DMS79 (cell line): ENCODE measurements around the gene SLC35B1.

Experiments used
- DNase-seq: peaks from one replicate; lab custom pipeline; 2025; lab: John Stamatoyannopoulos, UW

SLC35B1 gene, protein sequence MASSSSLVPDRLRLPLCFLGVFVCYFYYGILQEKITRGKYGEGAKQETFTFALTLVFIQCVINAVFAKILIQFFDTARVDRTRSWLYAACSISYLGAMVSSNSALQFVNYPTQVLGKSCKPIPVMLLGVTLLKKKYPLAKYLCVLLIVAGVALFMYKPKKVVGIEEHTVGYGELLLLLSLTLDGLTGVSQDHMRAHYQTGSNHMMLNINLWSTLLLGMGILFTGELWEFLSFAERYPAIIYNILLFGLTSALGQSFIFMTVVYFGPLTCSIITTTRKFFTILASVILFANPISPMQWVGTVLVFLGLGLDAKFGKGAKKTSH

GRCh38 chr17:49707608-49708514, at the start of gene SLC35B1:
Gene SLC35B1, minus strand, starts transcription at chr17:49707964. Its CDS starts 131 bp downstream, at chr17:49707833.
- DNase-seq = peak; percentile 96

GRCh38 chr17:49757151-49757777, 49.5 kb upstream of the SLC35B1 start:
- DNase-seq = no peak

DNA sequence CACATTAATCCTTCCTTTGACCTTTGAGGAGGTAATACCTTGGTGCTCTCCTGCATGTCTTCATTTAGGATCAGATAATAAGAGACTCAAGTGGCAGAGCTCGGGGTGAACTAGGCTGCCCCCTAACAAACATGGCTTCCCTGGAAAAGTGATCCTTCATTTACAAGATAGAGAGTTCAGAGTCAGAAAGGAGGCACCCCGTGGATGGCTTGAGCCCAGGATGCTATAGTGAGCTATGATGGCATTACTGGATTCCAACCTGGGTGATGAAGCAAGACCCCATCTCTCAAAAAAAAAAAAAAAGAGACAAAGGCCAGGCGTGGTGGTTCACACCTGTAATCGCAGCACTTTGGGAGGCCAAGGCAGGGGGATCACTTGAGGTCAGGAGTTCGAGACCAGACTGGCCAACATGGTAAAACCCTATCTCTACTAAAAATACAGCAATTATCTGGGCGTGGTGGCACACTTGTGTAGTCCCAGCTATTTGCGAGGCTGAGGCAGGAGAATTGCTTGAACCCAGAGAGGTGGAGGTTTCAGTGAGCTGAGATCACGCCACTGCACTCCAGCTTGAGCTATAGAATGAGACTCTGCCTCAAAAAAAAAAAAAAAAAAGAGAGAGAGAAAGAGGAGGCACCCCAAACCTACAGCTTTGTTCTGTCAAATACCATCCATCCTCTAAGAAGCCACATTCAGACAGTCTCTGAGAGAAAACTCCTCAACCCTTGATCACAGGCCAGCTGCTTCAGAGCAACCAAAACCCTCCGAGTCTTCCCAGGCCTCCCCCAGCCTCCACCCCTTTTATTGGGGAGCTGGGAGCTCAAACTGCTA, 48.8 kb upstream of the SLC35B1 start:
- DNase-seq = no peak

DNA sequence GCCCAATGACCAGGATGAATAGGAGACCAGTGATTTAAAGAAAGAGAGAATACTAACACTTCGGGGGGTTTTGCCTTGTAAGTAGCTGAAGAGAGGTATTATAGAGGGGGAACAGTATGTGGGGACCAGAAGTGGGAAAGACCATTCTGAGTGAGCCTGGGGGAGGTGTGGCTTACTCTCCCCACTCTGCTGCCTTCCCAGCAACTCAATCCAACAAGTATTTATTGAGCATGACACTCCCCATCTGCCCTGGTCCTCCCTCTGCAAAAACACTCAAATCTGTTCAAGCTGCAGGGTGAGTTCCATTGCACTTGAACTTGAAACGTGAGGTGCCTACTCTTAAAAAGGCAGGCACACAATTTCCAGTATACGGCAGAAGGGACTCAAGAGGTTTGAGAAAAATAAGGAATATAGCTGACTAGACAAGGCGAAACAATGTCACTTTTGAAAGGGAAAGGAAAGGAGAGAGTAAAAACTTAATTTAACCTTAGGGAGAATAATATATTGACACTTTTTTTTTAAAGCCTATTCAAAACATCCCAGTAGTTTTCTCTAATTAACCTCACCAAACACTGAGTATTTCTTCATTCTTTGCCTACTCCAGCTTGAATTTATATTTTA, 48.0 kb upstream of the SLC35B1 start:
- DNase-seq = peak; percentile 92

DNA sequence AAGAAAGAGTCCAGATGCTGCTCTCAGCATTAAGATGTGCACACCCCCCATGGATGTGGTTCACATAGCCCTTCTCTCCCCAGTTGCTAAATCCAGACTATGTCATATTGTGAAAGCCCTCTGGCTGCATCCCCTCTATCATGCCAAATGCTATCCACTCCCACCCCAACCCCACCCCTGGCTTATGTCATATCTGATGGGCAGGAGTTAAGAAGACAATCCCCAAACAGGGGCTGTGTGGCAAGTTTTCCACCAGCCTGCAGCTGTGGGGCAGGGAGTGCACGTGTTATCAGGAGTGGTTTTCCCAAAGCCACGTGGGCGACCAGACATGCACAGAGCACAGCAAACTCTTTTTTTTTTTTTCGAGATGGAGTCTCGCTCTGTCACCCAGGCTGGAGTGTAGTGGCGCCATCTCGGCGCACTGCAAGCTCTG, 46.2 kb upstream of the SLC35B1 start:
- DNase-seq = no peak

DNA sequence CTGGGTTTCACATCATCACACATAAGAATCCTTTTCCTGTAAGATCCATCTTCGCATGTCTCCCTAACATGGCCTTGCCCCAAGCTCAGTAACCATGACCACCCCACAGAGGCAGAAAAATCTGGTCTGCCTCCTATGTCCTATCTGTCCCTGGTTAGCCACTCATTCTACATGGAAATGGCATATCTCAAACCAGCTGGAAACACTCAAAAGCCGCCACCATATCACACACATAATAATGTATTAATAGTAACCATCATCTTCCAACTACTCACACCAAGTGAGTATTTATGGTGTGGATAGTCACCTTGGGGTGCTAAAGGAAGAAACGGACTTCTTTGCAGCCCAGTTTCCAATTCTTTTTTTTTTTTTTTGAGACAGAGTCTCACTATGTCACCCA, 44.7 kb upstream of the SLC35B1 start:
- no peak for DNase-seq

DNA sequence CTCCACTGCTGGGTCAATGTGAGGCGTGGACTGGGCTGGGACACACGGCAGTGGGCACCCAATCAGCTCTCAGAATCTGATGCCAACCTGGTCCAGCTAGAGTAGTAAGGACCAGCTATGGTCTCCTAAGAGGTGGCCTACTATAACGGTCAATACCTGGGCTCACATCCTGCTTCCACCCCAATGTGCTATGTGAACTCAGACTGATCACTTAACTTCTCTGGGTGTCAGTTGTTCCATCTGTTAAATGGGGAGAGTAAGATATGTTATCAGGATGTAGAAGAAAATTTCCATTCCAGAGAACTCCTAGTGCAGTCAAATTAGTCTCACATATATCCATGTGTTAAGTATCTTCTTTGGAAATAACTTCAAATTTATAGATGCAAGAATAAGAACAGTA, 42.0 kb upstream of the SLC35B1 start:
- DNase-seq = no peak

DNA sequence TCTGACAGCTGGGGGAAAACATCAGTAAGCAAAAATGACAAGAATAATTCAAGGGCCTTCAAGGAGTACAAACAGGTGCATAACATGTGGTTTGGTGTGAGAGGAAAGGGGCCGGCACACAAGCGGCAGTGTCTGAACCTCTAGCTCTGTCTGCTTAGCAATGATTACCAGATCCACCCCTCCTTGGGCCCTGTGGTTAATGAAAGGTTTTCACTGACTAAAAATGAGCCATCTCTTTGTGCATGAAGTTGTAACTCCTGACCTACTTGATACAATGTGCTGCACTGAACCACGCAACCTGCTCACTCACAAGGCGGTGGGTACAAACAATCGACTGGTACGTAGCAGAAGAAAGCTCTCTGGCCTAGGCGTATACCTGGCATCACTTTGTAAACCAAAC, 41.0 kb upstream of the SLC35B1 start:
- peak; percentile 9 for DNase-seq

GRCh38 chr17:49748223-49748622, 40.5 kb upstream of the SLC35B1 start:
- no peak for DNase-seq

- DNase-seq = no peak
Observed at GRCh38 chr17:49747632-49748031, 39.9 kb upstream of the SLC35B1 start.

DNA sequence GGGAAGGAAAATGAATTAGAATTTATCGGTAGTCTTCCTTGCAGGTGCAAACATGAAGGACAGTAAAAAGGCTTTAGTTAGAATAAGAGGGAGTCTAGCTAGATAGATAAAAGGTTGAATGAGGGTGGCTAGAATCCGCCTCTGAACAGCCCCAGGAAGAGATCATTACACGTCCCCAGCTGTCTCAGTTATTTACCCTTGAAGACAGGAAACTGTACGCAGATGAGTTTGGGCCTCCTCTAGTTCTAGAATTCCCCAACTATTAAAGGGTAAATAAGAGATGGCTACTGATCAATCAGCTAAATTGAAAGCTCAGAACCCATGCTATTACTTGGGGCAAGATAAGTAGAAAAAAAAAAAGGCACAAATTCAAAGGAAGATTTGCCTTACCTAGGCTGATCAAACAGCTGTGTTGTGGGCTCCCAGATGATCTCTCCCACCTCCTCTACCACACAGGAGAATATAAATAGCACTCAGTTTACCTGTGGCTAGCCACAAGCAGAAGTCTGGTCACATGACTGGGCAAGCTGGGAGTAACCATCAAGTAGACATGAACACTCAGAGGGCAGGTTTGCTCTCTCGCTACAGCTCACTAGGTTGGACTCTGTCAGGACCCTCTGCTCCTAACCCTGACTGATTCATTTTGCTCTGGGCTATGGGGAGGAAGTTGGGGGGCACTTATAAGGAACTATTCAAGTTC, 39.2 kb upstream of the SLC35B1 start:
- DNase-seq = no peak

DNA sequence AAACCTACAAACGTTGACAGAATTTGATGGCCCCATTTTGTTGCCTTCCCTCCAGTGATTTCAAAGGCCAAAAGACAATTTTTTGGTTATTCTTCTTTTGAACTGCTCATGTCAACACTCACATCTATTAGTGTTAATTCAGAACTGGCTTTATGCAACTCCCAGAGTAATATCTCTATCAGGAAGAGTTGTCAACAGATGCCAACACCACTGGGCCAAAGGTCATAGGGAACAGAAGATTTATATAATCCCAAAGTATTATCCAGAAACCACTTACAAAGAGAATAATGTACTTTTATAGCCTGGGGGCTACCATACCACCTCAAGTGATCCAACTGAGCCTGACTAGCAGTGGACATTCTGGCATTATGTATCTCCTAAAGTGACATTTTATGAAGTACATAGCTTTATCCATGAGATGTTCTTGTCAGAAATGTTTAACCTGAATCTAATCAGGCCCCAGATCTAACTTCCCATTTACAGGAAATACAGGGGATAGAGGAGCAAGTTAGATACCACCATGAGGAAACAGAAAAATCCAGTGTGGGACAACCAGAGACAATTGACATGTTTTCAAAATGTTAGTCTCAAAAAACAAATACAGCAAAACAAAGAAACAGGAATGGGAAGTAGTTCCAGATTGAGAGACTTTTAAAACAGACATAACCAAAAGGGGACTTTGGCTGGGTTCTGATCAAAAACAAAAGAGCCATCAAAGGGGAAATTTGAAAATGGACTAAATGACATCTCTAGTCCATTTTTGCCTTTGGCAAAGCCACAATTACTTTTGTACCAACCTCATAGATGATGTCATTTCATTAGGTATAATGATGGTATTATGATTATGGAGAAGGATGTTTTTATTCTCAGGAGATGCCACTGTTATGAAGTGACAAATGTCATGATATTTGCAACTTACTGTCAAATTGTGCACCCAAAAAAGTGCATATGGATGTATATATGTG, 37.7 kb upstream of the SLC35B1 start:
- DNase-seq = no peak

- no peak for DNase-seq
Observed at GRCh38 chr17:49742166-49742638, 34.4 kb upstream of the SLC35B1 start.

DNA sequence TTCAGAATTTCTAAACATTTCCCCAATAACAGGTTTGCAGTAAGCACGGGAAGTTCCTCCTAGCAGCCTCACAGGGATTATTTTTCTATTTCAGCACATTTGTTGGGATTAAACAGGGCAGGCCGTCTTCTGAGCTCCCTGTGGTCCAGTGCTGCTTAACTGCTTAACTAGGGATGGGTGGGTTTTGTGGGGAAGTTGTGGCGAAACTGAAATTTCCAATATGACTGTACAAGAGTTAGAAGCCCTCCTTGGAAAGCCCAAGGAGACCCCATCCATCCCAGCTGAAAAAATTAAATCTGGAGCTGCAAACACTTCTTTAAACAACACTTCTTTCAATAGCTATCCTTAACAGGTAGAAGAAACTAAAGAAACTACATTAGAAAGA, 33.9 kb upstream of the SLC35B1 start:
- no peak for DNase-seq

GRCh38 chr17:49741009-49741691, 33.4 kb upstream of the SLC35B1 start:
- no peak for DNase-seq

DNA sequence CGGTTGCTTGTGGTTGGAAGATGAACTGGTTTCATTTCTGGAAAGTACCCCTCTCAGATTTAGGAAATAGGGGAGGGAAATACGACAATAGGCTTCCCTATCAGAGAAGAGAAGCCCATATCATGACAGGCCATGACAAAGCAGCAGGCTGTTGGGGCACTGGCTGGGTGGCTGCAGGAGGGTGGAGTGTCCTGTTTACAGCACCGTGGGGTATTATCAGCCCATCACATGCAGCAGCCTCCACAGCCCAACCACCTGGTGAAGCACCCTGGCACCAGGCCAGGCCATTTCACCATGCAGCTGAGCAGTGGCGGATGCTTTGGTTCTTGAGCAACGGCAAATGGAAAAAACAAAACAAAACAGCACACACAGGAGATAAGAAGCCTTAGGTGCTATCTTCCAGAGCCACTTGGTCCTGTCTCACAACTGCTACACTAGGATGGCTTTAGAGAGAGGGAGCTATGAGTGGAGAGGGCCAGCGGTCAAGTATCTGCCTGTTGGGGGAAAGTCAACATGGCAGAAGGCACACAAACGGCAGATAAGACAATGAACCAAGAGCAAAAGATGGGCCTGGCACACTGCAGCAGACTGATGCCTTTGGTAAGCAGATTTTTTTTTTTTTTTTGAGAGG, 32.0 kb upstream of the SLC35B1 start:
- peak; percentile 75 for DNase-seq

DNA sequence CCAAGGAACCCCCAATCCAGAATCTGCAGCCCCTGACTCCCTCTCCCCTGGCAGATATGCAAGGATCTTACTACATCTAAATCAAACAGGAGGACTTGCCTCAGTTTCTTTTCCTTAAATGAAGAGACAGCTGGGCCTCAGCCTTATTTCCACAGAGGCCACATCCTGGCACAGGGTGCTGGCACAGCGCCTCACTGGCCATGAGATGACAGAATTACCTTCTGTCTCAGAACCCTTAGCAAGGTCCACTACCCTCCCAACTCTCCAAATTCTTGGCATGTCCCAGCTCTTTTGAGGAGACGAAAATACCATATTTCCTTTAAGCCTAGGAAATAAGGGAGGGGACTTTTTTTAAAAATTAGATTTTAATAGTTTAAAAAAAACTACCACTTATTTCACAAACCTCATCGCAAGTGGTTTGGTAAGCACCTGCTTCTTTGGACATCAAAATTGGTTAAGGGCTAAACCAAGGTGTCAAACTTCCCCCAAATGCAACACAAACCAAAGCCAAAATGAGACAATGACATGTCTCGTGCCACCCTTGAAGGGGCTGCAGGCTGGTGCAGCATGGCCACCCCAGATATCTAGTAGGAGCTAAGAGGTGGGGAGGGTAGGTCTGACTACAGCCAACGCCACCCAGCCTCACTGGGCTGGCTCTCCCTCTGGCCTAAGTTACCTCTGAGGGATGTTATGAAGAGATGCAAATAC, 30.8 kb upstream of the SLC35B1 start:
- no peak for DNase-seq
